Embryonic facial prominence (tissue), 1 donor: ENCODE data around the gene OSGIN1.
A peak's percentile ranks its signal among the peaks of the same experiment; 100 is the strongest.

Experiments used
- DNase-seq: peaks from one replicate; pipeline ENCODE4 v3.0.0-alpha.2; 2016; ENCODE audit errors: extremely low spot score

The OSGIN1 gene

GRCh38 chr16:83972256-83973008, 19.4 kb downstream of the OSGIN1 start:
- no peak for DNase-seq

- DNase-seq, result no peak
Measured at GRCh38 chr16:83973077-83973476, 20.0 kb downstream of the OSGIN1 start.

- DNase-seq, result no peak
Measured at GRCh38 chr16:83973581-83974385, 20.7 kb downstream of the OSGIN1 start.

GRCh38 chr16:83974475-83974874, 21.4 kb downstream of the OSGIN1 start:
- no peak for DNase-seq

- DNase-seq, result no peak
Measured at GRCh38 chr16:83975590-83976260, 22.7 kb downstream of the OSGIN1 start.

- DNase-seq, result no peak
Measured at GRCh38 chr16:83977056-83977815, 24.2 kb downstream of the OSGIN1 start.

GRCh38 chr16:83978401-83978904, 25.4 kb downstream of the OSGIN1 start:
- DNase-seq, result no peak

GRCh38 chr16:83979441-83979840, 26.4 kb downstream of the OSGIN1 start:
- DNase-seq, result no peak

GRCh38 chr16:83980794-83981193, 27.8 kb downstream of the OSGIN1 start:
- no peak for DNase-seq

- DNase-seq, result no peak
Measured at GRCh38 chr16:83981799-83982198, 28.8 kb downstream of the OSGIN1 start.

GRCh38 chr16:83983491-83983890, 30.5 kb downstream of the OSGIN1 start:
- DNase-seq, result no peak

- DNase-seq, result no peak
Measured at GRCh38 chr16:83989300-83989699, 36.3 kb downstream of the OSGIN1 start.

GRCh38 chr16:83990492-83990891, 37.5 kb downstream of the OSGIN1 start:
- DNase-seq, result no peak

GRCh38 chr16:83992624-83993023, 39.6 kb downstream of the OSGIN1 start:
- DNase-seq, result no peak

- DNase-seq, result no peak
Measured at GRCh38 chr16:83994087-83994486, 41.0 kb downstream of the OSGIN1 start.

- no peak for DNase-seq
Measured at GRCh38 chr16:83994703-83995102, 41.7 kb downstream of the OSGIN1 start.

- DNase-seq, result peak; percentile 25
Measured at GRCh38 chr16:83995754-83996153, 42.7 kb downstream of the OSGIN1 start.

GRCh38 chr16:83996481-83997252, 43.6 kb downstream of the OSGIN1 start:
- DNase-seq, result no peak

GRCh38 chr16:83998091-83998490, 45.1 kb downstream of the OSGIN1 start:
- DNase-seq, result no peak

GRCh38 chr16:84000989-84001642, 48.1 kb downstream of the OSGIN1 start:
- no peak for DNase-seq
